ENCODE results near the gene NAPA. TPM values are rescaled to one million over a fixed set of nuclear protein-coding genes. Genes with fewer than 3 reads are reported as not detected.

The NAPA gene
- total RNA-seq, 1 donor from 2014 or later, result 68.7 TPM

DNA sequence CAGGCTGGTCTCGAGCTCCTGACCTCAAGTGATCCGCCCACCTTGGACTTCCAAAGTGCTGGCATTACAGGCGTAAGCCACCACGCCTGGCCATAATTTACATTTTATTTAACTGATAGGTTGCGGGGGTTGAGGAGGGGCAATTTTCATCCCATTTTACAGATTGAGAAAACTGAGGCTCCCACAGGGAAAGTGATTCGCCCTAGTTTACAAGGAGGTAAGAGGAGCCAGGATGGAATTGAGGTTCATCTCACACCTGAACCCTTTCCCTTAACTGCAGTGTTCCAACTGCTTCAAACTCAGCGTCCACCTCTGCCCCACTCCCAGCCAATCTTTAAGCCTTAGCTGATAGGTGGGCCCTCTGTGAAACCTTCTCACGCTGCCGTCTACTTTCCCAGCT lies 4.0 kb upstream of the NAPA start:
- H3K9me3 Mint-ChIP-seq, result no peaks in the 10 kb centered on the region
- peaks cover 5% of the 10 kb centered on the region for H3K36me3 Mint-ChIP-seq (ENCODE audit: low read depth)
- DNase-seq (ENCODE audit: low spot score), result no peak
- peaks cover 9% of the 10 kb centered on the region for H3K27me3 Mint-ChIP-seq (ENCODE audit: insufficient read depth)
- no peak overlapping the region for H3K4me3 Mint-ChIP-seq
- intact Hi-C loops (cut with micrococcal nuclease), result loop anchor here (1.0 to 10.0 kb wide), 2 partner anchors 22 to 846 kb away; partner anchors contain the start of genes SYNGR4 and TMEM143
- H3K27ac Mint-ChIP-seq, result no peak overlapping the region
- peaks cover 40% of the 10 kb centered on the region for H3K4me1 Mint-ChIP-seq (ENCODE audit: low read depth)

DNA sequence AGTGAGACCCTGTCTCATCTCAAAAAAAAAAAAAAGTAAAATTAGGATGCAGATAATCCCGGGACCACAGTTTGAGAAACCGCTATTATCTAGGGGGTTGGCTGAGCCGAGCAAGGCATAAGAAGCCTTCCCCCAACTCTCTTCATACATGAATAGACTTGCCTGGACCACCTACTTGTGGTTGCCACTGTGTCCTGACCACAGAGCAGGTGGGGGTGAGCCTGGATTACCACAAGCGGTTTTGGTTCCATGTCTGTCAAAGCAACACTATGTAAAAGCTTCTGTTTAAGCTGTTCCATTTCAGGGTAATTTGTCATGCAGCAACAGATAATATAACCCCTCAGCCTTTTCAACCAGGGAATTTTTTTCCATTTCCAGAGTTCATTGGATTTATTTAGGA lies 3.3 kb upstream of the NAPA start:
- intact Hi-C loops (cut with micrococcal nuclease), result loop anchor here (1.0 to 10.0 kb wide), 2 partner anchors 23 to 847 kb away; partner anchors contain the start of genes SYNGR4 and TMEM143
- H3K4me3 Mint-ChIP-seq, result peak overlapping the region; percentile 50
- H3K36me3 Mint-ChIP-seq (ENCODE audit: low read depth), result peaks cover 6% of the 10 kb centered on the region
- H3K27ac Mint-ChIP-seq, result peak overlapping the region; percentile 79
- DNase-seq (ENCODE audit: low spot score), result peak; percentile 35
- H3K9me3 Mint-ChIP-seq, result no peaks in the 10 kb centered on the region
- H3K27me3 Mint-ChIP-seq (ENCODE audit: insufficient read depth), result peaks cover 7% of the 10 kb centered on the region
- H3K4me1 Mint-ChIP-seq (ENCODE audit: low read depth), result peaks cover 47% of the 10 kb centered on the region

DNA sequence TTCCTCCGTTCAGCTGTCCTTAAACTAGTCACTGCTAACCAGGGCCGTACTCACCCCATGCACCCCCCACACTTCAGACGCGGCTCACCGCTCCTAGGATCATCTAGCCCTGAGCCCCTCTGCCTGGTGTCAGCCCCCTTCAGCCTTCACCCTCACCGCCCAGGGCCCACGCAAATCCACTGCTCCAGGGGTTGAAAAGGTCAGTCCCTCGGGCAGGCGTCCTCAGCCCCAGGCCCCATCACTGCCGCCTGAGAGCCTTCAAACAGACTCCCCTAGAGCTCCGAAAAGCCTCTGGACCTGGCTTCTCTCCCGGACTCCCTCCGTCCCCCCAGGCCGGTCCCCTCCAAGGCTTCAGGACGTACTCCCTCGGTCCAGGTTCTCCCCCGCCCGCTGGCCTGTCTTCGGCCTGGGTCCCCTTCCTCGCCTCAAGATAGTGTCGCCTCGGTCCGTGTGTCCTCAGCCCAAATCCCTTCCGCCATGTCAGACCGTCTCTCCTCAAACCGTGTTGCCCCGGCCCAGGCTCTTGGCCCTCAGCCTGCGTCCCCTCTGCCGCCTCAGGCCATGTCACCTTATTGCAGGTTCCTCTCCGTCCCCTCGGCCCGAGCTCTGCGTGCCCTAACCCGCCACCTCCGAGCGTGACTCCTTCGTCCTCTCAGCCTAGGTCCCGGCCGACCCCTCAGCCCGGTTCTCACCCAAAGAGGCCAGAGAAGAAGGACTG lies 553 bp downstream of the NAPA start:
- intact Hi-C loops (cut with micrococcal nuclease), result loop anchor here (10.0 kb wide), 1 partner anchor 850 kb away; the partner anchor contains the start of genes SYNGR4 and TMEM143
- H3K9me3 Mint-ChIP-seq, result no peaks in the 10 kb centered on the region
- DNase-seq (ENCODE audit: low spot score), result no peak
- peak overlapping the region; percentile 95 for H3K4me3 Mint-ChIP-seq
- H3K36me3 Mint-ChIP-seq (ENCODE audit: low read depth), result peaks cover 9% of the 10 kb centered on the region
- H3K27ac Mint-ChIP-seq, result peak overlapping the region; percentile 92
- H3K4me1 Mint-ChIP-seq (ENCODE audit: low read depth), result peaks cover 69% of the 10 kb centered on the region
- peaks cover 4% of the 10 kb centered on the region for H3K27me3 Mint-ChIP-seq (ENCODE audit: insufficient read depth)

DNA sequence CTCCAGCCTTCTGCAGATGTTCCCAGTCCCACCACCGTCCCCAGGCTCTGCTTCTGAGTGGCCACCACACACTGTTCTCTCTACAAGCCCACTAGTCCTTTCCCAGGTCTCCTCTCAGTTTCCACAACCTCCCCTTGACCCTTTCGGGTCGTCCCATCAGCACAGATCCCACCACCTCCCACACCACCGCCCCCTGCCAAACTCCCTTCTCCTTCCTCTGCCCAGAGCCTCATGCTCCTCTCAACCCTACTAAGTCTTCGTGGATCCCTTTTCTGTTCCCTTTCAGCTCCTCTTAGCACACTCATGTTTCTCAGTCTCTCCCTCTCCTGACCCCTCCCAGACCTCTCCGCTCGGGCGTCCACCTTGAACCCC lies 1.9 kb downstream of the NAPA start:
- no peak for DNase-seq (ENCODE audit: low spot score)
- Mint-ChIP-seq H3K27ac (peak overlapping the region; percentile 79), H3K27me3 (ENCODE audit: insufficient read depth) (peaks cover 4% of the 10 kb centered on the region), H3K4me3 (peak overlapping the region; percentile 95), H3K36me3 (ENCODE audit: low read depth) (peaks cover 9% of the 10 kb centered on the region), H3K4me1 (ENCODE audit: low read depth) (peaks cover 63% of the 10 kb centered on the region), H3K9me3 (no peaks in the 10 kb centered on the region)
- intact Hi-C loops (cut with micrococcal nuclease), result loop anchor here (10.0 kb wide), 1 partner anchor 852 kb away; the partner anchor contains the start of genes SYNGR4 and TMEM143

DNA sequence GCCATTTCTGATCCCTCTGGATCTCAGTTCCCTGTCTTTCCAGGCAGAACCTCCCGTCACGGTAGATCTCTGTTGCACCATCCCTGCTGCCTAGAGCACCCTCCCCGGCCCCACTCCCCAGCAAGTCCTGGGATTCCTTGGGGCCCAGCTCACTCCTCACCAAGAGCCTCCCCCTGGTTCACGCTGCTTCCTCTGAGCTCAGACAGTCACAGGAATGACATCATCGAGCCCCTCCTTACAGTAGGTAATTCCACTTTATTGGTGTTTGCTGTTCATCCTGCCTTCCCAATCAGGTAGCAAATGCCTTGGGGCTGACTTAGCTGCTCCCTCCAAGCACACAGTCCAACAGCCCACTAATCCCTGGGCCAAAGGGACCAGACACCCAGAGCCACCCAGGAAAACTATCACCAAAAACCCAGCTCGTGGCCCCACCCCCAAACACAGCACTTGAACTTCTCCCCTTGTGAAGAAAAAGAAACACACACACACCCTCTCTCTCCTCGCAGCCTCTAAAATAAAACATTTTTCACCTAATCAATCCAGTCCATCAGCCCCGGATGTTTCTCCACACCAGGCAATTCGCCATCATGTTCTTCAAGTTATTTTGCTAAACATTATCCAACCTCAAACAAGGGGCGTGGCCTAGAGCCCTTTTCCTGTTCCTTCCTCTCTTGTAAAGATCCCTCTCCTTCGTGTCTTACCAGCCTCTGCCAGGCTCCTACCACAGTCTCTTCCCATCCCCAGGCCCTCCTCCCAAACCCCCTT lies 2.5 kb downstream of the NAPA start:
- Mint-ChIP-seq H3K27me3 (ENCODE audit: insufficient read depth) (peaks cover 4% of the 10 kb centered on the region), H3K9me3 (no peaks in the 10 kb centered on the region), H3K4me3 (peak overlapping the region; percentile 95), H3K36me3 (ENCODE audit: low read depth) (peaks cover 9% of the 10 kb centered on the region), H3K27ac (peak overlapping the region; percentile 79), H3K4me1 (ENCODE audit: low read depth) (peaks cover 57% of the 10 kb centered on the region)
- intact Hi-C loops (cut with micrococcal nuclease), result loop anchor here (10.0 kb wide), 1 partner anchor 852 kb away; the partner anchor contains the start of genes SYNGR4 and TMEM143
- DNase-seq (ENCODE audit: low spot score), result no peak

DNA sequence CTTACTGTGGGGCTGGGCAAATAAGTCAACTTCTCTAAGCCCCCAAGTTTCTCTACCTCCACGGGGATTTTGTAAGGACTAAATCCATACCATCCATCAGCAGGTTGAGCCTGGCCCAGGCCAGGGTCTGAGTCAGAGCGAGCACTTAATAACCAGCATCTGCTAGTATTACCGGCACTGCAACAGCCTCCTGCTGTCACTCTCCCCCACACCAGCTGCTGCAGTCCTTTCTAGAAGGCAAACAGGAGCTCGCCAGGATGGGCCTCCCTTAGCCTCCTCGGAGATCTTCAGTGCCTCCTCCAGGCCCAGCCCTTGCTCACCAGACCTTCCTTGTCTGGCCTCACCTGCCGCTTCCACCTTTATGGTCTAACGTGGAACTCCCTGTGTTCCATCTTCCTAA lies 3.2 kb downstream of the NAPA start:
- peaks cover 9% of the 10 kb centered on the region for H3K36me3 Mint-ChIP-seq (ENCODE audit: low read depth)
- no peak overlapping the region for H3K4me3 Mint-ChIP-seq
- intact Hi-C loops (cut with micrococcal nuclease), result loop anchor here (10.0 kb wide), 1 partner anchor 853 kb away; the partner anchor contains the start of genes SYNGR4 and TMEM143
- peaks cover 50% of the 10 kb centered on the region for H3K4me1 Mint-ChIP-seq (ENCODE audit: low read depth)
- no peak overlapping the region for H3K27ac Mint-ChIP-seq
- no peak for DNase-seq (ENCODE audit: low spot score)
- no peaks in the 10 kb centered on the region for H3K9me3 Mint-ChIP-seq
- H3K27me3 Mint-ChIP-seq (ENCODE audit: insufficient read depth), result peaks cover 4% of the 10 kb centered on the region

DNA sequence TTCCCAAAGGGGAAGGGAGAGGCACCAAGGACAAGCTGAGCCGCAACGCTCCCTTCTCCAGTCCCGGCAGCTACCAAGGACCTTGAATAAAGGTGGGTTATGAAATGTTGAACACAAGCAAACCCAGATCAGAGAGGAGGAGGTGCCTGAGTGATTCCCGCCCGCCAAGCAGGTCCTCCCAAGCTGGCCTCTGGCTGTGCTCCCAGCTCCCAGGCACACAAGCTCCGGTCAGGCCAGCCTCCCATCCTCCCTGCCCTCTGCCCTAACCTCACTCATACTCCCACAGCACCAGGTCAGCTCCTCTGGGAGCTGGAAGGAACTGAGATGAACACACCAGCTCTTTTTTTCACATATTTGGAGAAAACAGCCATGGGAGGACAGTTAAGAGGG lies 3.7 kb downstream of the NAPA start:
- Mint-ChIP-seq H3K27me3 (ENCODE audit: insufficient read depth) (peaks cover 4% of the 10 kb centered on the region), H3K36me3 (ENCODE audit: low read depth) (peaks cover 9% of the 10 kb centered on the region), H3K27ac (no peak overlapping the region), H3K4me1 (ENCODE audit: low read depth) (peaks cover 45% of the 10 kb centered on the region), H3K9me3 (no peaks in the 10 kb centered on the region), H3K4me3 (no peak overlapping the region)
- no peak for DNase-seq (ENCODE audit: low spot score)
- intact Hi-C loops (cut with micrococcal nuclease), result loop anchor here (10.0 kb wide), 1 partner anchor 854 kb away; the partner anchor contains the start of genes SYNGR4 and TMEM143

DNA sequence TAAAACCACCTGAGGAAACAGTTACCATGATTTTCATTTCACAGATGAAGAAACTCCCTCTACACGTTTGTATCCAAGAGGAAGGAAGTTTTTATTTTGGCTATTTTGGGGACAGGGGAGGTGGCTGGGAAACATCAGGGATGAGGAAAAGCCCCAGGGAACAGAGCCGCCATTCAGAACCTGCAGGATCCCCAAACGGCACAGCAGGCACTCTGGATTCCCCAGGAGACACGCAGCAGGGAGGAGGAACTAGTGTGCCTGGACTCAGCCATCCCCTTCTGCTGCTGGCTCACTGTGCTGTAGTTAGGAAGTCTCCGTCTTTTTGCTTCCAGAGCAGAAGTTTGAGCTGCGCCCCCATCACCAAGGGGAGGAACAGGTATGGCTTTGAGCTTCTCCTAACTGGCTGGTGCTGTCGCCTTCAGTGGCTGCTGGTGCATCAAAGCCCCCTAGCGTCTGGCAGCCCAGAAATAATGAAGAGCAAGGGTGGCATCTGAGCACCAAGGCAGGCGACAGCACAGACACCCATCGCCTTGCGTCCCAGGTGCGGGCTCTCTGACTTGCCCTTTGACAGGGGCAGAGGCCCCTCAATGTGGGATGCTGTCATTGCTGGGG lies 4.2 kb downstream of the NAPA start:
- H3K4me1 Mint-ChIP-seq (ENCODE audit: low read depth), result peaks cover 41% of the 10 kb centered on the region
- DNase-seq (ENCODE audit: low spot score), result no peak
- H3K27ac Mint-ChIP-seq, result no peak overlapping the region
- intact Hi-C loops (cut with micrococcal nuclease), result loop anchor here (10.0 kb wide), 1 partner anchor 854 kb away; the partner anchor contains the start of genes SYNGR4 and TMEM143
- H3K9me3 Mint-ChIP-seq, result no peaks in the 10 kb centered on the region
- H3K27me3 Mint-ChIP-seq (ENCODE audit: insufficient read depth), result peaks cover 4% of the 10 kb centered on the region
- peaks cover 9% of the 10 kb centered on the region for H3K36me3 Mint-ChIP-seq (ENCODE audit: low read depth)
- no peak overlapping the region for H3K4me3 Mint-ChIP-seq

DNA sequence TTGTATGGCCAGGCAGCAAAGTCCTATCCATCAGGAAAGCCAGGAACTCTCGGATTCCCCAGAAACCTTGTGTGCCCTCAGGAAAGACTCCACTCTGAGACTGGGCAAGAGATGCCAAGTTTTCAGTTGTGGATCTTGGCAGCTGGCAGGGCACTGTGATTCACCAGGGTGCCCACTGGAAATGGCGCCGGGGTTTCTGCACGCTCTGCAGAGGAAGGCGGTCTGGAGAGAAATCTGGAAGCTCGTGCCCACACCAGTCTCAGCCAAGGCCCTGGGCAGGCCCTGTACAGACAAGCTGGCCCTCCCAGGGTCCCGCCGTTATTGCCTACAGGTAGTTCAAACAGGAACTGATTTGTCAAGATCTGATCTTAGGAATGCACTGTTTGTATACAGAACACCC lies 4.9 kb downstream of the NAPA start:
- intact Hi-C loops (cut with micrococcal nuclease), result loop anchor here (10.0 kb wide), 1 partner anchor 855 kb away; the partner anchor contains the start of genes SYNGR4 and TMEM143
- H3K27me3 Mint-ChIP-seq (ENCODE audit: insufficient read depth), result peaks cover under 1% of the 10 kb centered on the region
- peaks cover 9% of the 10 kb centered on the region for H3K36me3 Mint-ChIP-seq (ENCODE audit: low read depth)
- DNase-seq (ENCODE audit: low spot score), result no peak
- no peaks in the 10 kb centered on the region for H3K9me3 Mint-ChIP-seq
- H3K4me3 Mint-ChIP-seq, result no peak overlapping the region
- no peak overlapping the region for H3K27ac Mint-ChIP-seq
- H3K4me1 Mint-ChIP-seq (ENCODE audit: low read depth), result peaks cover 38% of the 10 kb centered on the region

DNA sequence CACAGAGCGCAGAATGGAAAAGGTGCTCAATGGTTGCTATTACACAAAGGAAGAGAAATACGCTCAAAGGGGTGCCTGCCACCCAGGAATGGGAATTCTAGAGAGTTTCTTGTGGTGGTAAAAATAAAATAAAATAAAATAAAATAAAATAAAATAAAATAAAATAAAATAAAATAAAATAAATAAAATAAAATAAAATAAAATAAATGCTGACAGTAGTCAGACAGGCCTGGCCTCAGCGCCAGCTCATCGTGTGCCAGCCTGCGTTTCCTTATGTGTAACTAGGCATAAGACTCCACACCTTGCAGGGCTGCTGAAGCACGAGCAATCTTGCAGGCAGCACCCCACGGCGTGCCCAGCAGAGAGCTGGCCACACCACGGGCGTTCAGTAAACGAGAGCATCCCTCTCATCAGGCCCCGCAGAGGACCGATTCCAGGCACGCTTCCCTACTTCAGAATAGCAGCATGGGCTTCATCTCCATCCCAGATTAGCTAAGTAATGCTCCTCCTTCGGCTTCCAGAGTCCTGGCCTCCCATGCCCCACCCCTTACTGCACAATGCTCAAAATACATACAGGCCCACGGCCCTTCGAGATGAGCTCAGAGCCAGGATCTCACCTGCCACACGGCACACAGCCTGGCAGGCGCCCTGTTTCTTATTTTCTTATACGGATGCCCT lies 5.6 kb downstream of the NAPA start:
- intact Hi-C loops (cut with micrococcal nuclease), result no loop called here
- no peak overlapping the region for H3K4me3 Mint-ChIP-seq
- H3K9me3 Mint-ChIP-seq, result no peaks in the 10 kb centered on the region
- peak overlapping the region; percentile 18 for H3K27ac Mint-ChIP-seq
- no peaks in the 10 kb centered on the region for H3K27me3 Mint-ChIP-seq (ENCODE audit: insufficient read depth)
- peaks cover 38% of the 10 kb centered on the region for H3K4me1 Mint-ChIP-seq (ENCODE audit: low read depth)
- peaks cover 3% of the 10 kb centered on the region for H3K36me3 Mint-ChIP-seq (ENCODE audit: low read depth)
- DNase-seq (ENCODE audit: low spot score), result no peak

DNA sequence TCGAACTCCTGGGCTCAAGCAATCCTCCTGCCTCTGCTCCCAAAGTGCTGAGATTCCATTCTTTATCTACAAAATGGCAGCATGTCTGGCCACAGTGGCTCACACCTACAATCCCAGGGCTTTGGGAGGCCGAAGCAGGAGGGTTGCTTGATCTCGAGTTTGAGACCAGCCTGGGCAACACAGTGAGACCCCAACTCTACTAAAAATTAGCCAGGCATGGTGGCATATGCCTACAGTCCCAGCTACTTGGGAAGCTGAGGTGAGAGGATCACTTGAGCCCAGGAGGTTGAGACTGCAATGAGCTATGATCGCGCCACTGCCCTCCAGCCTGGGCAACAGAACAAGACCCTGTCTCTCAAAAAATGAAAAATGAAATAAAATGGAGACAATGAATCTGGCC lies 6.1 kb downstream of the NAPA start:
- peak overlapping the region; percentile 18 for H3K27ac Mint-ChIP-seq
- no peaks in the 10 kb centered on the region for H3K27me3 Mint-ChIP-seq (ENCODE audit: insufficient read depth)
- H3K4me1 Mint-ChIP-seq (ENCODE audit: low read depth), result peaks cover 33% of the 10 kb centered on the region
- no peaks in the 10 kb centered on the region for H3K9me3 Mint-ChIP-seq
- no peak overlapping the region for H3K4me3 Mint-ChIP-seq
- intact Hi-C loops (cut with micrococcal nuclease), result no loop called here
- H3K36me3 Mint-ChIP-seq (ENCODE audit: low read depth), result peaks cover 3% of the 10 kb centered on the region
- DNase-seq (ENCODE audit: low spot score), result no peak

DNA sequence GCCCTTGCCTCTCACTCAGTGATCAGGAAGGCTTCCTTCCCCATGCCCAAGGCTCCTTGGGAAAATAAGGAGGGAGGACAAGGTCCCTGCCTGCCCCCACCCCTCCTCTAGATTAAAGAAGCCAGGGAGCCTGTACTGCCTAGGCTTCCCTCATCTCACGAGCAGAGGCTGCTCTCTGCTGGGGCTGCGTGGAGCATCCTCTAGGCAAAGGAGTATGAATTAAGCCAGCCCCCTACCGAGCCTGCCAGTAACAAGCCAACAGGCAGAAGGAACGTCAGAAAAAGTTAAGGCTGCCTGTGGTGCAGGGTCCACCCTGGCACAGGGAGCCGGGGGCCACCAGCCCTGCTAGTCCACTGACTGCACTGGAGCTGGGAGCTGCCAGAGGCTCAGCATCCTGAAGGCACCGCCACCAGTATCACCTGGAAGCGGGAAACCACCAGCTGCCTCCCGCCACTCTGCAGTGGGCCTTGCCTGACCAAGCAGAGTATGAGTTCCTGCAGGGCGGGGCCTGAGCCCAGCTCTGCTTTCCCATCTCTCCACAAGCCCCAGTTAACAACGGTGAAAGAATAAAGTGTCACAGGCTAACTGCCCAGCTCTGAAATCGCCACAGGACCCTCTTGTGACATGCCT lies 6.8 kb downstream of the NAPA start:
- no peak overlapping the region for H3K4me3 Mint-ChIP-seq
- no peaks in the 10 kb centered on the region for H3K9me3 Mint-ChIP-seq
- H3K36me3 Mint-ChIP-seq (ENCODE audit: low read depth), result peaks cover 7% of the 10 kb centered on the region
- DNase-seq (ENCODE audit: low spot score), result no peak
- no peak overlapping the region for H3K27ac Mint-ChIP-seq
- intact Hi-C loops (cut with micrococcal nuclease), result no loop called here
- no peaks in the 10 kb centered on the region for H3K27me3 Mint-ChIP-seq (ENCODE audit: insufficient read depth)
- peaks cover 26% of the 10 kb centered on the region for H3K4me1 Mint-ChIP-seq (ENCODE audit: low read depth)

Data from activated T-helper 1 cell treated with anti-CD3 and anti-CD28 coated beads, Interleukin-12 subunit alpha, Interleukin-12 subunit beta, Interleukin-2, Interleukin-4 antibody, amounts not matched to agents 30 ng/mL and 10 ng/mL and 1 ng/mL, durations not matched to agents 14 hours and 24 hours and 36 hours (primary cell).